GM23338 (cell line): ENCODE results near the gene SMYD3. TPM values are rescaled to one million over a fixed set of nuclear protein-coding genes. Genes with fewer than 3 reads are reported as not detected.

Source experiments
- ATAC-seq: fragments of 200-7000 bp; cut with Tn5 transposase; 3 replicates; pipeline ENCODE4 v1.9.1; 2020
- DNase-seq: peaks from one replicate; pipeline ENCODE4 v3.0.0-alpha.2; 2015; ENCODE audit warnings: low spot score
- H2AFZ ChIP-seq: fragments of 200-600 bp; sonication (generic); 2 replicates; pipeline ENCODE4 v1.8.0; 2016; ENCODE audit warnings: antibody characterized with exemption, mild to moderate bottlenecking, moderate library complexity
- H3F3A ChIP-seq: fragments of 200-600 bp; sonication (generic); replicated peaks from 2 replicates; pipeline ENCODE4 v1.8.0; 2017; ENCODE audit warnings: antibody characterized with exemption, mixed run types, low read depth
- H3K27ac ChIP-seq: fragments of 200-600 bp; sonication (generic); 2 replicates; pipeline ENCODE4 v1.6.1; 2016; ENCODE audit warnings: low read depth
- H3K27me3 ChIP-seq: fragments of 200-600 bp; sonication (generic); 2 replicates; pipeline ENCODE4 v1.8.0; 2016; ENCODE audit warnings: mild to moderate bottlenecking, mixed run types, moderate library complexity; ENCODE audit not compliant: insufficient read depth
- H3K36me3 ChIP-seq: fragments of 200-600 bp; sonication (generic); 2 replicates; pipeline ENCODE4 v1.8.0; 2016; ENCODE audit warnings: mild to moderate bottlenecking; ENCODE audit not compliant: insufficient read depth
- H3K4me1 ChIP-seq: fragments of 200-600 bp; sonication (generic); 2 replicates; pipeline ENCODE4 v1.8.0; 2016; ENCODE audit warnings: mild to moderate bottlenecking, moderate library complexity; ENCODE audit not compliant: insufficient read depth
- H3K4me2 ChIP-seq: fragments of 200-600 bp; sonication (generic); 2 replicates; pipeline ENCODE4 v1.7.1; 2017; ENCODE audit warnings: mixed run types
- H3K4me3 ChIP-seq: fragments of 200-600 bp; sonication (generic); 2 replicates; pipeline ENCODE4 v1.6.1; 2016; ENCODE audit warnings: mixed run types
- H3K79me2 ChIP-seq: fragments of 200-600 bp; sonication (generic); replicated peaks from 2 replicates; pipeline ENCODE4 v1.8.0; 2017; ENCODE audit warnings: mild to moderate bottlenecking; ENCODE audit not compliant: insufficient read depth
- H3K9me2 ChIP-seq: fragments of 200-600 bp; sonication (generic); 2 replicates; pipeline ENCODE4 v1.8.0; 2017; ENCODE audit not compliant: insufficient read depth
- H4K20me1 ChIP-seq: fragments of 200-600 bp; sonication (generic); replicated peaks from 2 replicates; pipeline ENCODE4 v1.8.0; 2017; ENCODE audit warnings: mild to moderate bottlenecking; ENCODE audit not compliant: insufficient read depth
- H3K27ac Mint-ChIP-seq: 2 replicates; pipeline ENCODE4 v1.8.0; 2020; ENCODE audit warnings: inconsistent platforms, mild to moderate bottlenecking, moderate library complexity, mixed read lengths
- H3K27me3 Mint-ChIP-seq: 3 replicates; pipeline ENCODE4 v1.8.0; 2022; ENCODE audit warnings: low read depth, mild to moderate bottlenecking, moderate library complexity, mixed read lengths, inconsistent platforms; ENCODE audit not compliant: insufficient read depth, poor library complexity
- H3K36me3 Mint-ChIP-seq: 3 replicates; pipeline ENCODE4 v1.8.0; 2021; ENCODE audit warnings: low read depth, mild to moderate bottlenecking, inconsistent platforms, moderate library complexity, mixed read lengths
- H3K4me1 Mint-ChIP-seq: 3 replicates; pipeline ENCODE4 v1.8.0; 2020; ENCODE audit warnings: mild to moderate bottlenecking, inconsistent platforms, mixed read lengths
- H3K4me3 Mint-ChIP-seq: 3 replicates; pipeline ENCODE4 v1.8.0; 2021; ENCODE audit warnings: moderate library complexity, mild to moderate bottlenecking, inconsistent platforms, mixed read lengths
- H3K9me3 Mint-ChIP-seq: 3 replicates; pipeline ENCODE4 v1.8.0; 2020; ENCODE audit warnings: moderate library complexity, mild to moderate bottlenecking, inconsistent platforms, mixed read lengths
- CREB1 ChIP-seq: fragments of 250-450 bp; sonication (Bioruptor Pico); IDR thresholded peaks from 2 replicates; pipeline ENCODE4 v1.5.0; 2020; ENCODE audit warnings: low read depth, mild to moderate bottlenecking, moderate library complexity
- EZH2 ChIP-seq: fragments of 200-600 bp; sonication (generic); IDR thresholded peaks from one replicate; pipeline ENCODE4 v1.8.0; 2017; ENCODE audit warnings: antibody characterized with exemption, mild to moderate bottlenecking, low read depth; ENCODE audit not compliant: unreplicated experiment
- EZH2phosphoT487 ChIP-seq: fragments of 200-600 bp; sonication (generic); IDR thresholded peaks from one replicate; pipeline ENCODE4 v1.8.1; 2018; ENCODE audit warnings: antibody characterized with exemption; ENCODE audit not compliant: unreplicated experiment
- JUNB ChIP-seq: IDR thresholded peaks from one replicate; pipeline ENCODE4 v1.6.1; 2016; ENCODE audit warnings: antibody characterized with exemption; ENCODE audit not compliant: unreplicated experiment
- NANOG ChIP-seq: IDR thresholded peaks from 2 replicates; pipeline ENCODE4 v1.6.1; 2016; ENCODE audit warnings: antibody characterized with exemption, borderline replicate concordance
- POLR2AphosphoS5 ChIP-seq: IDR thresholded peaks from 2 replicates; pipeline ENCODE4 v1.6.1; 2016; ENCODE audit warnings: antibody characterized with exemption, low read depth
- STAT1 ChIP-seq: IDR thresholded peaks from one replicate; pipeline ENCODE4 v1.6.1; 2016; ENCODE audit warnings: antibody characterized with exemption; ENCODE audit not compliant: unreplicated experiment
- ZNF114 ChIP-seq: fragments of 250-450 bp; sonication (Bioruptor Pico); IDR thresholded peaks from 2 replicates; pipeline ENCODE4 v1.5.0; 2020; ENCODE audit warnings: mild to moderate bottlenecking, moderate library complexity
- ZNF331 ChIP-seq: fragments of 250-450 bp; sonication (Bioruptor Pico); IDR thresholded peaks from 2 replicates; pipeline ENCODE4 v1.5.0; 2020; ENCODE audit warnings: low read depth, mild to moderate bottlenecking, moderate library complexity
- polyA plus RNA-seq: library from polyadenylated mRNA; unstranded; fragments of >200 nt; fragmentation: Nextera tagmentation; extraction: Ambion mirVana; gene quantifications from 2 replicates; pipeline ENCODE4 v1.2.1, GENCODE V29; 2016
- total RNA-seq: library from RNA; depleted of rRNA; stranded (reverse); fragments of >200 nt; shearing (Covaris generic); gene quantifications from 2 replicates; pipeline ENCODE4 v1.2.3, GENCODE V29; 2014
- TF ChIP-seq, protein P1 (sequence below): fragments of 250-450 bp; sonication (Bioruptor Pico); IDR thresholded peaks from 2 replicates; pipeline ENCODE4 v1.5.0; 2020; ENCODE audit warnings: mild to moderate bottlenecking, moderate library complexity
- TF ChIP-seq, protein P2 (sequence below), 2 experiments: fragments of 200-600 bp in 1 of 2; sonication (generic) in 1 of 2; conservative IDR thresholded peaks; 2 replicates each; pipeline versions ENCODE4 v1.5.1 to v1.6.1; 2016 to 2017; ENCODE audit warnings: antibody characterized with exemption in 2 of 2, low read depth in 2 of 2, mild to moderate bottlenecking in 2 of 2, moderate library complexity in 1 of 2
- TF ChIP-seq, protein P3 (sequence below): IDR thresholded peaks from 2 replicates; pipeline ENCODE4 v1.6.1; 2016; ENCODE audit warnings: antibody characterized with exemption
- TF ChIP-seq, protein P4 (sequence below): IDR thresholded peaks from one replicate; pipeline ENCODE4 v1.6.1; 2018; ENCODE audit warnings: antibody characterized with exemption; ENCODE audit not compliant: unreplicated experiment

Gene SMYD3
- total and polyA plus RNA-seq, 2 experiments from 2014 or later = 31.8 to 34.4 TPM

DNA sequence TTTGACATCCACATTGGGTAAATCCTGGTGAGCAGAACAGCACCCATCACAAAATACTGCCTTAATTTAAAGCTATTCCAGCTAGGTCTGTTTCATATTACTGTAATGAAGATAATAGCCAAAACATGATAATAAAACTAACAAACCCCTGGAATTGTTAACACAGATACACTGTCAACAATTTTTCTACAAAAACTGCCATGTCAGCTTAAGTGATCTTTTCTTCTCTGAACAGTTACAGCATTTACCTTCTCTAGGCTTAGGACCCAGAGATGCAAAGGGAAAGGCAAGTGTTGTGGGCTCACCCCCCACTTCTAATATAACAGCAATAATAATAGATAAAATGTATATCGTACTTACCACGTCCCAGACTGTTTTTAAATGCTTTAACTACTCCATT lies 92.1 kb downstream of the SMYD3 start:
- Mint-ChIP-seq H3K9me3 (no peaks in the 10 kb centered on the region; the same call in 2 of the 3 replicates), H3K27me3 (peaks cover 1% of the 10 kb centered on the region), H3K27ac (no peak overlapping the region), H3K4me1 (no peaks in the 10 kb centered on the region; the same call in 2 of the 3 replicates), H3K36me3 (peaks cover 16% of the 10 kb centered on the region; the same call in 2 of the 3 replicates), H3K4me3 (no peak overlapping the region)
- Histone ChIP-seq H3K27me3 (no peaks in the 10 kb centered on the region), H3F3A (no peaks in the 10 kb centered on the region), H2AFZ (no peak overlapping the region), H3K4me3 (no peak overlapping the region), H3K4me1 (no peaks in the 10 kb centered on the region), H3K79me2 (peaks cover 8% of the 10 kb centered on the region), H3K36me3 (no peaks in the 10 kb centered on the region), H3K9me2 (no peaks in the 10 kb centered on the region), H3K4me2 (no peak overlapping the region), H4K20me1 (no peaks in the 10 kb centered on the region), H3K27ac (no peak overlapping the region)
- ATAC-seq (no peak), DNase-seq (no peak)
- TF ChIP-seq, protein P1, sequence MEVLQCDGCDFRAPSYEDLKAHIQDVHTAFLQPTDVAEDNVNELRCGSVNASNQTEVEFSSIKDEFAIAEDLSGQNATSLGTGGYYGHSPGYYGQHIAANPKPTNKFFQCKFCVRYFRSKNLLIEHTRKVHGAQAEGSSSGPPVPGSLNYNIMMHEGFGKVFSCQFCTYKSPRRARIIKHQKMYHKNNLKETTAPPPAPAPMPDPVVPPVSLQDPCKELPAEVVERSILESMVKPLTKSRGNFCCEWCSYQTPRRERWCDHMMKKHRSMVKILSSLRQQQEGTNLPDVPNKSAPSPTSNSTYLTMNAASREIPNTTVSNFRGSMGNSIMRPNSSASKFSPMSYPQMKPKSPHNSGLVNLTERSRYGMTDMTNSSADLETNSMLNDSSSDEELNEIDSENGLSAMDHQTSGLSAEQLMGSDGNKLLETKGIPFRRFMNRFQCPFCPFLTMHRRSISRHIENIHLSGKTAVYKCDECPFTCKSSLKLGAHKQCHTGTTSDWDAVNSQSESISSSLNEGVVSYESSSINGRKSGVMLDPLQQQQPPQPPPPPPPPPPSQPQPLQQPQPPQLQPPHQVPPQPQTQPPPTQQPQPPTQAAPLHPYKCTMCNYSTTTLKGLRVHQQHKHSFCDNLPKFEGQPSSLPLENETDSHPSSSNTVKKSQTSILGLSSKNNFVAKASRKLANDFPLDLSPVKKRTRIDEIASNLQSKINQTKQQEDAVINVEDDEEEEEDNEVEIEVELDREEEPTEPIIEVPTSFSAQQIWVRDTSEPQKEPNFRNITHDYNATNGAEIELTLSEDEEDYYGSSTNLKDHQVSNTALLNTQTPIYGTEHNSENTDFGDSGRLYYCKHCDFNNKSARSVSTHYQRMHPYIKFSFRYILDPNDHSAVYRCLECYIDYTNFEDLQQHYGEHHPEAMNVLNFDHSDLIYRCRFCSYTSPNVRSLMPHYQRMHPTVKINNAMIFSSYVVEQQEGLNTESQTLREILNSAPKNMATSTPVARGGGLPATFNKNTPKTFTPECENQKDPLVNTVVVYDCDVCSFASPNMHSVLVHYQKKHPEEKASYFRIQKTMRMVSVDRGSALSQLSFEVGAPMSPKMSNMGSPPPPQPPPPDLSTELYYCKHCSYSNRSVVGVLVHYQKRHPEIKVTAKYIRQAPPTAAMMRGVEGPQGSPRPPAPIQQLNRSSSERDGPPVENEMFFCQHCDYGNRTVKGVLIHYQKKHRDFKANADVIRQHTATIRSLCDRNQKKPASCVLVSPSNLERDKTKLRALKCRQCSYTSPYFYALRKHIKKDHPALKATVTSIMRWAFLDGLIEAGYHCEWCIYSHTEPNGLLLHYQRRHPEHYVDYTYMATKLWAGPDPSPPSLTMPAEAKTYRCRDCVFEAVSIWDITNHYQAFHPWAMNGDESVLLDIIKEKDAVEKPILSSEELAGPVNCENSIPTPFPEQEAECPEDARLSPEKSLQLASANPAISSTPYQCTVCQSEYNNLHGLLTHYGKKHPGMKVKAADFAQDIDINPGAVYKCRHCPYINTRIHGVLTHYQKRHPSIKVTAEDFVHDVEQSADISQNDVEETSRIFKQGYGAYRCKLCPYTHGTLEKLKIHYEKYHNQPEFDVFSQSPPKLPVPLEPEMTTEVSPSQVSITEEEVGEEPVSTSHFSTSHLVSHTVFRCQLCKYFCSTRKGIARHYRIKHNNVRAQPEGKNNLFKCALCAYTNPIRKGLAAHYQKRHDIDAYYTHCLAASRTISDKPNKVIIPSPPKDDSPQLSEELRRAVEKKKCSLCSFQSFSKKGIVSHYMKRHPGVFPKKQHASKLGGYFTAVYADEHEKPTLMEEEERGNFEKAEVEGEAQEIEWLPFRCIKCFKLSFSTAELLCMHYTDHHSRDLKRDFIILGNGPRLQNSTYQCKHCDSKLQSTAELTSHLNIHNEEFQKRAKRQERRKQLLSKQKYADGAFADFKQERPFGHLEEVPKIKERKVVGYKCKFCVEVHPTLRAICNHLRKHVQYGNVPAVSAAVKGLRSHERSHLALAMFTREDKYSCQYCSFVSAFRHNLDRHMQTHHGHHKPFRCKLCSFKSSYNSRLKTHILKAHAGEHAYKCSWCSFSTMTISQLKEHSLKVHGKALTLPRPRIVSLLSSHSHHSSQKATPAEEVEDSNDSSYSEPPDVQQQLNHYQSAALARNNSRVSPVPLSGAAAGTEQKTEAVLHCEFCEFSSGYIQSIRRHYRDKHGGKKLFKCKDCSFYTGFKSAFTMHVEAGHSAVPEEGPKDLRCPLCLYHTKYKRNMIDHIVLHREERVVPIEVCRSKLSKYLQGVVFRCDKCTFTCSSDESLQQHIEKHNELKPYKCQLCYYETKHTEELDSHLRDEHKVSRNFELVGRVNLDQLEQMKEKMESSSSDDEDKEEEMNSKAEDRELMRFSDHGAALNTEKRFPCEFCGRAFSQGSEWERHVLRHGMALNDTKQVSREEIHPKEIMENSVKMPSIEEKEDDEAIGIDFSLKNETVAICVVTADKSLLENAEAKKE (CRISPR knock-in tag) = no peak
- TF ChIP-seq ZNF331 (CRISPR knock-in tag) = no peak
- TF ChIP-seq STAT1 = no peak
- TF ChIP-seq EZH2phosphoT487 = no peak
- no peak for TF ChIP-seq ZNF114
- TF ChIP-seq EZH2 = no peak
- no peak for TF ChIP-seq JUNB
- TF ChIP-seq CREB1 (CRISPR knock-in tag) = no peak
- TF ChIP-seq, protein P2, sequence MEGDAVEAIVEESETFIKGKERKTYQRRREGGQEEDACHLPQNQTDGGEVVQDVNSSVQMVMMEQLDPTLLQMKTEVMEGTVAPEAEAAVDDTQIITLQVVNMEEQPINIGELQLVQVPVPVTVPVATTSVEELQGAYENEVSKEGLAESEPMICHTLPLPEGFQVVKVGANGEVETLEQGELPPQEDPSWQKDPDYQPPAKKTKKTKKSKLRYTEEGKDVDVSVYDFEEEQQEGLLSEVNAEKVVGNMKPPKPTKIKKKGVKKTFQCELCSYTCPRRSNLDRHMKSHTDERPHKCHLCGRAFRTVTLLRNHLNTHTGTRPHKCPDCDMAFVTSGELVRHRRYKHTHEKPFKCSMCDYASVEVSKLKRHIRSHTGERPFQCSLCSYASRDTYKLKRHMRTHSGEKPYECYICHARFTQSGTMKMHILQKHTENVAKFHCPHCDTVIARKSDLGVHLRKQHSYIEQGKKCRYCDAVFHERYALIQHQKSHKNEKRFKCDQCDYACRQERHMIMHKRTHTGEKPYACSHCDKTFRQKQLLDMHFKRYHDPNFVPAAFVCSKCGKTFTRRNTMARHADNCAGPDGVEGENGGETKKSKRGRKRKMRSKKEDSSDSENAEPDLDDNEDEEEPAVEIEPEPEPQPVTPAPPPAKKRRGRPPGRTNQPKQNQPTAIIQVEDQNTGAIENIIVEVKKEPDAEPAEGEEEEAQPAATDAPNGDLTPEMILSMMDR (conservative IDR thresholded peaks at IDR 0.05; ENCODE audit: low read depth in 2 of 2) = no peak
- TF ChIP-seq, protein P3, sequence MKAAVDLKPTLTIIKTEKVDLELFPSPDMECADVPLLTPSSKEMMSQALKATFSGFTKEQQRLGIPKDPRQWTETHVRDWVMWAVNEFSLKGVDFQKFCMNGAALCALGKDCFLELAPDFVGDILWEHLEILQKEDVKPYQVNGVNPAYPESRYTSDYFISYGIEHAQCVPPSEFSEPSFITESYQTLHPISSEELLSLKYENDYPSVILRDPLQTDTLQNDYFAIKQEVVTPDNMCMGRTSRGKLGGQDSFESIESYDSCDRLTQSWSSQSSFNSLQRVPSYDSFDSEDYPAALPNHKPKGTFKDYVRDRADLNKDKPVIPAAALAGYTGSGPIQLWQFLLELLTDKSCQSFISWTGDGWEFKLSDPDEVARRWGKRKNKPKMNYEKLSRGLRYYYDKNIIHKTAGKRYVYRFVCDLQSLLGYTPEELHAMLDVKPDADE = no peak
- TF ChIP-seq, protein P4, sequence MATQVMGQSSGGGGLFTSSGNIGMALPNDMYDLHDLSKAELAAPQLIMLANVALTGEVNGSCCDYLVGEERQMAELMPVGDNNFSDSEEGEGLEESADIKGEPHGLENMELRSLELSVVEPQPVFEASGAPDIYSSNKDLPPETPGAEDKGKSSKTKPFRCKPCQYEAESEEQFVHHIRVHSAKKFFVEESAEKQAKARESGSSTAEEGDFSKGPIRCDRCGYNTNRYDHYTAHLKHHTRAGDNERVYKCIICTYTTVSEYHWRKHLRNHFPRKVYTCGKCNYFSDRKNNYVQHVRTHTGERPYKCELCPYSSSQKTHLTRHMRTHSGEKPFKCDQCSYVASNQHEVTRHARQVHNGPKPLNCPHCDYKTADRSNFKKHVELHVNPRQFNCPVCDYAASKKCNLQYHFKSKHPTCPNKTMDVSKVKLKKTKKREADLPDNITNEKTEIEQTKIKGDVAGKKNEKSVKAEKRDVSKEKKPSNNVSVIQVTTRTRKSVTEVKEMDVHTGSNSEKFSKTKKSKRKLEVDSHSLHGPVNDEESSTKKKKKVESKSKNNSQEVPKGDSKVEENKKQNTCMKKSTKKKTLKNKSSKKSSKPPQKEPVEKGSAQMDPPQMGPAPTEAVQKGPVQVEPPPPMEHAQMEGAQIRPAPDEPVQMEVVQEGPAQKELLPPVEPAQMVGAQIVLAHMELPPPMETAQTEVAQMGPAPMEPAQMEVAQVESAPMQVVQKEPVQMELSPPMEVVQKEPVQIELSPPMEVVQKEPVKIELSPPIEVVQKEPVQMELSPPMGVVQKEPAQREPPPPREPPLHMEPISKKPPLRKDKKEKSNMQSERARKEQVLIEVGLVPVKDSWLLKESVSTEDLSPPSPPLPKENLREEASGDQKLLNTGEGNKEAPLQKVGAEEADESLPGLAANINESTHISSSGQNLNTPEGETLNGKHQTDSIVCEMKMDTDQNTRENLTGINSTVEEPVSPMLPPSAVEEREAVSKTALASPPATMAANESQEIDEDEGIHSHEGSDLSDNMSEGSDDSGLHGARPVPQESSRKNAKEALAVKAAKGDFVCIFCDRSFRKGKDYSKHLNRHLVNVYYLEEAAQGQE = no peak
- TF ChIP-seq POLR2AphosphoS5 = no peak
- no peak for TF ChIP-seq NANOG
